Breast epithelium (tissue), 4 donors: Measurements from ENCODE around the gene FRMPD2. TPM values are rescaled to one million over a fixed set of nuclear protein-coding genes. Genes with fewer than 3 reads are reported as not detected.
"Not testable (repeated sequence)": the region's sequence is repeated elsewhere in the genome, so short reads cannot be mapped to it uniquely, and the experiment has no call there.

ENCODE experiments used
- DNase-seq, 2 donors: peaks; one replicate each; pipeline ENCODE4 v3.0.0-alpha.2; 2019; ENCODE audit warnings: low spot score in 2 of 2
- H3K27ac ChIP-seq, 2 donors: fragments of 200-600 bp; sonication (generic) in 1 of 2; one replicate each; pipeline ENCODE4 v1.5.1; 2016 to 2019; ENCODE audit warnings: mild to moderate bottlenecking in 1 of 2
- H3K27me3 ChIP-seq, 2 donors: fragments of 200-600 bp; sonication (generic) in 1 of 2; one replicate each; pipeline versions ENCODE4 v1.5.1 to v1.6.0; 2017 to 2019; ENCODE audit warnings: control low read depth in 1 of 2, mild to moderate bottlenecking in 1 of 2
- H3K36me3 ChIP-seq: fragments of 200-600 bp; one replicate; pipeline ENCODE4 v1.5.1; 2019
- H3K4me1 ChIP-seq, 2 donors: fragments of 200-600 bp; sonication (generic); one replicate each; pipeline ENCODE4 v1.5.1; 2016 to 2019; ENCODE audit warnings: control low read depth in 1 of 2
- H3K4me3 ChIP-seq, 3 donors: fragments of 200-600 bp; sonication (generic); 1 replicate in 2 of 3; 2 replicates in 1 of 3; pipeline ENCODE4 v1.5.1; 2016 to 2019; ENCODE audit warnings: mild to moderate bottlenecking in 3 of 3, moderate library complexity in 2 of 3
- H3K9me3 ChIP-seq, 2 donors: fragments of 200-600 bp; sonication (generic) in 1 of 2; one replicate each; pipeline ENCODE4 v1.5.1; 2016 to 2019; ENCODE audit warnings: control low read depth in 1 of 2
- POLR2A ChIP-seq: fragments of 450-650 bp; IDR thresholded peaks from one replicate; pipeline ENCODE4 v1.6.1; 2016; ENCODE audit warnings: antibody characterized with exemption, mild to moderate bottlenecking, moderate library complexity
- POLR2AphosphoS5 ChIP-seq, 3 donors: sonication (generic); formaldehyde crosslinking; IDR thresholded peaks; one replicate each; pipeline ENCODE4 v1.6.1; 2017; ENCODE audit warnings: antibody characterized with exemption in 3 of 3
- intact Hi-C: fragments of 100-400 bp; cut with DNase I; formaldehyde crosslinking; loops from one replicate; pipeline ENCODE4 v1.15.1; 2023; ENCODE audit warnings: low total_unique reads
- total RNA-seq, 3 donors: library from RNA; depleted of rRNA; stranded (reverse); fragments of >200 nt; gene quantifications; one replicate each; pipeline ENCODE4 v1.1.0, GENCODE V29; 2016
- TF ChIP-seq, protein P1 (sequence below), 3 donors: fragments of 450-650 bp; IDR thresholded peaks; one replicate each; pipeline ENCODE4 v1.5.1; 2016 to 2017; ENCODE audit warnings: antibody characterized with exemption in 3 of 3, mild to moderate bottlenecking in 3 of 3, moderate library complexity in 3 of 3

Gene FRMPD2
- total RNA-seq, 3 donors from 2014 or later: 1.9 to 4.6 TPM; not detected in 1

DNA sequence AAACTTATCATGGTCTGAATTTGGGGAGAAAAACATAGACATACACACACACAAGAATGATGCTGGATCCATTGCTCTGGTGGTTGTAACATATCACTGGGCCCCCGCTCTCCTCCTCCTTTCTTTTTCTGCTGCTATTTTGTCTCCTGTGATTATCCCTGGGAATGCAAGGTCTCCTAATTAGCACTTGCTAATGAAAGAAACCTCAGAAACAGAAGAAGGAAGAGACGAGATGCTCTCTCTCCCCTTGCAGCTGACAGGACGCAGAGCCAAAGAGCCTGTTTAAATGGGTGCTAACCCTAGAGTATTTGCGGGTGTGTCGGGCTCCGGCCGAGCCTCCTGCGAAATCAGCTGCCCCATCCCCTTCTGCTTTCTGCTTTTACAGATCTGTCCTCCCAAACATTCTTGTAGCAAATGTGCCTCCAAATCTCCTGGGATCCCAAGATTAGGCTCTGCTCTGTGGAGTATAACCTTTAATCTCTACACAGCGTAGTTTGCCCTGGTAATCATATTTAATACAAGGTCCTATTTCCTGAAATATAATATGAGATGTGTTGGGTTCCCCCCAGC is 81.5 kb downstream of the FRMPD2 start:
- TF ChIP-seq POLR2AphosphoS5 (IDR thresholded peaks at IDR 0.05) (no peak), POLR2A (no peak)
- TF ChIP-seq, protein P1, sequence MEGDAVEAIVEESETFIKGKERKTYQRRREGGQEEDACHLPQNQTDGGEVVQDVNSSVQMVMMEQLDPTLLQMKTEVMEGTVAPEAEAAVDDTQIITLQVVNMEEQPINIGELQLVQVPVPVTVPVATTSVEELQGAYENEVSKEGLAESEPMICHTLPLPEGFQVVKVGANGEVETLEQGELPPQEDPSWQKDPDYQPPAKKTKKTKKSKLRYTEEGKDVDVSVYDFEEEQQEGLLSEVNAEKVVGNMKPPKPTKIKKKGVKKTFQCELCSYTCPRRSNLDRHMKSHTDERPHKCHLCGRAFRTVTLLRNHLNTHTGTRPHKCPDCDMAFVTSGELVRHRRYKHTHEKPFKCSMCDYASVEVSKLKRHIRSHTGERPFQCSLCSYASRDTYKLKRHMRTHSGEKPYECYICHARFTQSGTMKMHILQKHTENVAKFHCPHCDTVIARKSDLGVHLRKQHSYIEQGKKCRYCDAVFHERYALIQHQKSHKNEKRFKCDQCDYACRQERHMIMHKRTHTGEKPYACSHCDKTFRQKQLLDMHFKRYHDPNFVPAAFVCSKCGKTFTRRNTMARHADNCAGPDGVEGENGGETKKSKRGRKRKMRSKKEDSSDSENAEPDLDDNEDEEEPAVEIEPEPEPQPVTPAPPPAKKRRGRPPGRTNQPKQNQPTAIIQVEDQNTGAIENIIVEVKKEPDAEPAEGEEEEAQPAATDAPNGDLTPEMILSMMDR (IDR thresholded peaks at IDR 0.05): no peak
- Histone ChIP-seq H3K27me3 (no peaks in the 10 kb centered on the region), H3K27ac (no peak overlapping the region), H3K4me3 (no peak overlapping the region), H3K4me1 (no peaks in the 10 kb centered on the region), H3K36me3 (no peaks in the 10 kb centered on the region), H3K9me3 (no peaks in the 10 kb centered on the region)
- DNase-seq: no peak
- intact Hi-C loops: no loop called here

- Histone ChIP-seq H3K27ac (no peak overlapping the region), H3K36me3 (no peaks in the 10 kb centered on the region), H3K4me3 (no peak overlapping the region), H3K27me3 (no peaks in the 10 kb centered on the region), H3K9me3 (no peaks in the 10 kb centered on the region), H3K4me1 (no peaks in the 10 kb centered on the region)
- intact Hi-C loops: no loop called here
- DNase-seq: no peak
- TF ChIP-seq, protein P1 (IDR thresholded peaks at IDR 0.05): no peak
- TF ChIP-seq POLR2AphosphoS5 (IDR thresholded peaks at IDR 0.05): no peak
- TF ChIP-seq POLR2A: no peak
Observed at GRCh38 chr10:48187713-48188485, 86.6 kb downstream of the FRMPD2 start.

DNA sequence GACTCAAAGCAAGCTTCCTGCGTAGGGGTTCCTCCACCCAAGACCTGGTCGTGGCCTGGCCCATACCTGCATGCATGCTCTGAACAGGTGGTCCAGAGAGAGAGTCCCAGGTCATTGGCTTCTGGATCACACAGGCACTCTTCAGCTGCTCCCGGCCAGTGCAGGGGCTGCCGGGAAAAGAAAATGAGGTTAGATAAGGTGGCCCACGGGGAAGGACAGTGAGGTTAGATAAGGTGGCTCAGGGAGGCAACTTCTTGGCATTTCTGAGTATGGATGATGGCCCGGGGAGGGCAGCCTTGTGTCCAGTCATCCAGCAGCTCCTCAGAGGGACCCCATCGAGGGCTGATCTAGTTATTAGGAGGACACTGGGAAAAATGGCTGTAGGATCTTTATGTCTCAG is 87.4 kb downstream of the FRMPD2 start:
- Histone ChIP-seq H3K36me3 (no peaks in the 10 kb centered on the region), H3K27ac (no peak overlapping the region), H3K4me3 (no peak overlapping the region), H3K9me3 (no peaks in the 10 kb centered on the region), H3K4me1 (no peaks in the 10 kb centered on the region), H3K27me3 (no peaks in the 10 kb centered on the region)
- no peak for TF ChIP-seq POLR2AphosphoS5 (IDR thresholded peaks at IDR 0.05)
- no peak for DNase-seq
- intact Hi-C loops: no loop called here

DNA sequence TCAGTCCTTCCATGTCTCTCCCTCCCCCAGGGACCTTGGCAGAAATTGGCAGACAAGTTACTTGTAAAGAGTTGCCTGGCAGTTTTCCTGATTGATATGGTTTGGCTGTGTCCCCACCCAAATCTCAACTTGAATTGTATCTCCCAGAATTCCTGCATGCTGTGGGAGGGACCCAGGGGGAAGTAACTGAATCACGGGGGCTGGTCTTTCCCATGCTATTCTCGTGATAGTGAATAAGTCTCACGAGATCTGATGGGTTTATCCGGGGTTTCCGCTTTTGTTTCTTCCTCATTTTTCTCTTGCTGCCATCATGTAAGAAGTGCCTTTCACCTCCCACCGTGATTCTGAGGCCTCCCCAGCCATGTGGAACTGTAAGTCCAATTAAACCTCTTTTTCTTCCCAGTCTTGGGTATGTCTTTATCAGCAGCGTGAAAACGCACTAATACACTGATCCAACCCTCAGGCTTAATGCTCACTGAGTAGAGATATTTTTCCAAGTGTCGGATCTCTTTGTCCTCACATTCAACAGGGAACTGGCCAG is 88.2 kb downstream of the FRMPD2 start:
- DNase-seq, H3K9me3 ChIP-seq, H3K4me3 ChIP-seq, H3K4me1 ChIP-seq, H3K36me3 ChIP-seq, H3K27ac ChIP-seq, H3K27me3 ChIP-seq, intact Hi-C loops: not testable (repeated sequence)

- no peak for DNase-seq
- TF ChIP-seq POLR2A: no peak
- TF ChIP-seq POLR2AphosphoS5 (IDR thresholded peaks at IDR 0.05): no peak
- TF ChIP-seq, protein P1 (IDR thresholded peaks at IDR 0.05): no peak
- no peak overlapping the region for H3K27ac ChIP-seq
- intact Hi-C loops: no loop called here
- no peak overlapping the region for H3K4me3 ChIP-seq
- no peaks in the 10 kb centered on the region for H3K9me3 ChIP-seq
- H3K36me3 ChIP-seq: no peaks in the 10 kb centered on the region
- no peaks in the 10 kb centered on the region for H3K27me3 ChIP-seq
- H3K4me1 ChIP-seq: no peaks in the 10 kb centered on the region
Observed at GRCh38 chr10:48184224-48184623, 90.3 kb downstream of the FRMPD2 start.

DNA sequence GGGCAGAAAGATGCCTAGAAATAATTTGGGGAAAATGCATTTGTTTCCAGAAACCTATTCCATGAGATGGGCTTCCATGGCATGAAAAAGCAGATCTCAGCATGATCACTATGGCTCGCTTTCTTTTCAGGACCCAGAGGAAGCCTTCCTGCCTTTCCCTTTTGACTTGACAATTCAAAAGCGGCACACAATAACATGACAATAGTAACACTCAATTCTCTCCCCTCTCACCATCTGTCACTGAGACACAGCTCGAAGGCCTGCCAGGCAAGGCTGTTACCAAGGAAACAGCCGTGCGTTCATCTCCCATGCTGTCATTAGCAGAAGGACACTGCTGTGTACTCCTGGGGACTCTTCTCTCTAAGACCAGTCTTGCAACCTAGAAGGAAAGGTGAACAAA is 101.8 kb downstream of the FRMPD2 start:
- H3K27ac ChIP-seq, H3K9me3 ChIP-seq, H3K36me3 ChIP-seq, DNase-seq, H3K4me3 ChIP-seq, intact Hi-C loops, H3K27me3 ChIP-seq, H3K4me1 ChIP-seq: not testable (repeated sequence)

- DNase-seq, H3K27ac ChIP-seq, H3K27me3 ChIP-seq, H3K9me3 ChIP-seq, H3K4me3 ChIP-seq, intact Hi-C loops, H3K36me3 ChIP-seq, H3K4me1 ChIP-seq: not testable (repeated sequence)
Observed at GRCh38 chr10:48160670-48161069, 113.8 kb downstream of the FRMPD2 start.

DNA sequence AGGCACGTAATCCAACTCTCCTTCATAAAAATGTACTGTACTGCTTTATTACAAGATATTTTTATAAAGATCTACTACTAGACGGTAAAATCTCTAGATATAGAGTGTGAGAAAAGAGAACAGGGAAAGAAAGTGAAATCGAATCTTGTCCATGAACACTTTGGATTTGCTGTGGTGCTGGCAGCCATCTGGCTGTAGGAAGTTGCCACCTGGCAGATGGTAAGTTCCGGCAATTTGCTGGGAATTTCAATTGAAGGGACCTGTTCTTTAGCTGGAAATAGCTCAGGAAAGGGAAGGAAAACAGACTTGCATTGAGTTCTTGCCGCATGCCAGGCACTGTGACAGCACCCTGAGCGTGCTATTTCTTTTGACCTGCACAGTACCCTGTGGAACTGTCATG is 114.3 kb downstream of the FRMPD2 start:
- DNase-seq, intact Hi-C loops, H3K9me3 ChIP-seq, H3K27me3 ChIP-seq, H3K27ac ChIP-seq, H3K4me3 ChIP-seq, H3K4me1 ChIP-seq, H3K36me3 ChIP-seq: not testable (repeated sequence)

- DNase-seq, H3K27me3 ChIP-seq, H3K4me3 ChIP-seq, H3K27ac ChIP-seq, intact Hi-C loops, H3K9me3 ChIP-seq, H3K4me1 ChIP-seq, H3K36me3 ChIP-seq: not testable (repeated sequence)
Observed at GRCh38 chr10:48154211-48155140, 120.0 kb downstream of the FRMPD2 start.
